Spleen (tissue), 11 donors: ENCODE data around the gene CITED4. TPM values are rescaled to one million over a fixed set of nuclear protein-coding genes. Genes with fewer than 3 reads are reported as not detected.

Source experiments
- DNase-seq: peaks from one replicate; pipeline ENCODE4 v3.0.0-alpha.2; 2020
- H3K27ac ChIP-seq, 8 donors: fragments of 200-600 bp; sonication (generic) in 7 of 8; 1 replicate in 4 of 8; 2 replicates in 4 of 8; pipeline versions ENCODE4 v1.5.0 to v1.8.0; 2016 to 2021; ENCODE audit warnings: inconsistent platforms in 4 of 8, mild to moderate bottlenecking in 4 of 8, moderate library complexity in 1 of 8
- H3K27me3 ChIP-seq, 7 donors: fragments of 200-600 bp; sonication (generic) in 6 of 7; replicated peaks in 1 of 7; 1 replicate in 4 of 7; 2 replicates in 3 of 7; pipeline versions ENCODE4 v1.5.0 to v1.8.0; 2016 to 2021; ENCODE audit warnings: inconsistent platforms in 3 of 7, mild to moderate bottlenecking in 1 of 7
- H3K36me3 ChIP-seq, 6 donors: fragments of 200-600 bp; sonication (generic) in 5 of 6; 1 replicate in 4 of 6; 2 replicates in 2 of 6; pipeline versions ENCODE4 v1.5.0 to v1.8.0; 2016 to 2021; ENCODE audit warnings: inconsistent platforms in 2 of 6
- H3K4me1 ChIP-seq, 6 donors: fragments of 200-600 bp; sonication (generic) in 5 of 6; 1 replicate in 3 of 6; 2 replicates in 3 of 6; pipeline versions ENCODE4 v1.5.0 to v1.8.0; 2016 to 2021; ENCODE audit warnings: inconsistent platforms in 3 of 6
- H3K4me3 ChIP-seq, 8 donors: fragments of 200-600 bp; sonication (generic) in 7 of 8; 1 replicate in 4 of 8; 2 replicates in 4 of 8; pipeline versions ENCODE4 v1.5.0 to v1.8.0; 2016 to 2021; ENCODE audit warnings: inconsistent platforms in 4 of 8, mild to moderate bottlenecking in 4 of 8, moderate library complexity in 2 of 8
- H3K9me3 ChIP-seq, 8 donors: fragments of 200-600 bp; sonication (generic) in 7 of 8; 1 replicate in 4 of 8; 2 replicates in 4 of 8; pipeline versions ENCODE4 v1.5.0 to v1.8.0; 2016 to 2021; ENCODE audit warnings: inconsistent platforms in 4 of 8
- CTCF ChIP-seq, 11 experiments: fragments of 200-600 bp in 7 of 11; fragments of 450-650 bp in 4 of 11; sonication (generic) in 4 of 11; IDR thresholded peaks in 8 of 11; conservative IDR thresholded peaks in 3 of 11; 1 replicate in 7 of 11; 2 replicates in 4 of 11; pipeline versions ENCODE4 v1.4.0 to v1.8.0; 2016 to 2021; ENCODE audit warnings: antibody characterized with exemption in 11 of 11, inconsistent platforms in 4 of 11, mild to moderate bottlenecking in 1 of 11
- POLR2A ChIP-seq, 3 donors: fragments of 450-650 bp; IDR thresholded peaks; one replicate each; pipeline ENCODE4 v1.5.1; 2017; ENCODE audit warnings: antibody characterized with exemption in 3 of 3, mild to moderate bottlenecking in 1 of 3
- POLR2AphosphoS5 ChIP-seq, 3 donors: sonication (generic); formaldehyde crosslinking; IDR thresholded peaks; one replicate each; pipeline ENCODE4 v1.5.1; 2017; ENCODE audit warnings: antibody characterized with exemption in 3 of 3
- WGBS, 5 donors: extraction: QIAGEN DNeasy Blood & Tissue Kit in 3 of 5; methylation state at CpG; one replicate each; pipeline versions ENCODE4 v1.1.5 to v1.1.7; 2013 to 2018; 5-methylcytosine and 5-hydroxymethylcytosine counted together
- intact Hi-C: fragments of 100-400 bp; cut with DNase I; formaldehyde crosslinking; loops from one replicate; pipeline ENCODE4 v1.15.0; 2023; ENCODE audit warnings: low total_unique reads
- polyA plus RNA-seq, 3 donors: library from polyadenylated mRNA; stranded (reverse); fragments of 200-250 nt; gene quantifications; one replicate each; pipeline ENCODE4 v1.2.1, GENCODE V29; 2013
- total RNA-seq, 7 donors: library from RNA; depleted of rRNA in 3 of 7; stranded (reverse); fragments of >200 nt in 3 of 7; fragmentation: NEBNext Ultra II Directional in 4 of 7; extraction: Animal tissue kit (Norgen Biotek cat#: 25700) in 4 of 7; gene quantifications; one replicate each; pipeline versions ENCODE4 v1.1.0 to v1.2.1, GENCODE V29; 2016 to 2021
- donor health status: healthy with polysubstance abuse.
- donor health status: DM: no; HTN: no; CAD: no; lungs with moderate emphysema.
- donor health status: DM: no; HTN: no; CAD: no.
- donor health status: Bipolar disorder and iron deficiency.
- donor health status: healthy.
- donor health status: DM: no; HTN: no; CAD: no.
- donor health status: DM: yes; HTN: yes; CAD: no.

Gene CITED4
- total and polyA plus RNA-seq, 10 donors: 10.0 to 98.8 (median 46.8) TPM

DNA sequence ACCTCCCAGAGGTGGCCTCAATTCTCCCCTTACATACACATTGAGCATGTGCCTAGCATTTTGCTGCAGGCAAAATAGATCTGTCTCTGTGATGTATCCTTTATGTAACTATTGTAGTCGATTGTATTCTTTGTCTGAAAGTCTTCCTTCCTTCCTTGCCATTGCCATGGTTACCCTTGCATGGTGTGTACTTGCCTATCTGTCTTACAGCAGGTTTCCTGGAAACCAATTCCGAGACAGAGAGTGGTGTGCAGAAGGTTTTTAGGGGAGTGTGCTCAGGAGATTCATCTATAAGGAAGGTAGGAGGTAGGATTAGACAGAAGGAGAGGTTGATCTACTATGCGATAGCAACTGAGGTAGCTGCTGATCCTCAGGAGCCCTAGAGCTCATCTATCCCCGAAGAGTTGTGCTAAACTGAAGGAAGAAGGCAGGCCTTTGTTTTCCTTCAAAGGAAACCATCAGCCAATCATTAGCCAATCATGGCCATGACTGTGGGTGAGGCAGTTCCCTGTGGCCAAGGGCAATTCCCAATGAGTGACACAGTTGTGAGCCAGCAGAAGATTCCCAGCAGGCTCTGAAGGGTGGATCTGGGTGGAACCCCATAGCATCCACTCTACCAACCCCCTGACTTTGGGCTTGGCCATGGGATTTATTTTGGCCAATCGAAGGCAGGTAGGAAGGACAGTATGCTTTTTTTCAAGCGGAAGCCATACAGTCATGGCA, 15.0 kb downstream of the CITED4 start:
- Histone ChIP-seq H3K4me3 (no peak overlapping the region), H3K4me1 (peaks cover 0 to 31% (median 17%) of the 10 kb centered on the region in 6 donors), H3K36me3 (no peaks in the 10 kb centered on the region), H3K9me3 (peaks cover 0 to 7% (median 2%) of the 10 kb centered on the region in 8 donors), H3K27ac (no peak overlapping the region), H3K27me3 (no peaks in the 10 kb centered on the region)
- WGBS, 5 donors: 76 to 84% (median 79%) methylated on average over 6 of the region's 6 CpGs
- TF ChIP-seq POLR2AphosphoS5 (IDR thresholded peaks at IDR 0.05) (no peak), CTCF (IDR thresholded peaks at IDR 0.05 in 8 of 11, conservative IDR thresholded peaks at IDR 0.05 in 3 of 11) (no peak), POLR2A (IDR thresholded peaks at IDR 0.05) (no peak)
- peak; percentile 1 for DNase-seq
- intact Hi-C loops: loop anchor here (5.0 kb wide), 2 partner anchors 75 to 105 kb away; no protein-coding TSS in a partner anchor

GRCh38 chr1:40845895-40846294, 16.3 kb downstream of the CITED4 start:
- TF ChIP-seq POLR2AphosphoS5 (IDR thresholded peaks at IDR 0.05) (no peak), CTCF (IDR thresholded peaks at IDR 0.05 in 8 of 11, conservative IDR thresholded peaks at IDR 0.05 in 3 of 11) (no peak), POLR2A (IDR thresholded peaks at IDR 0.05) (no peak)
- peaks cover 0 to 31% (median 17%) of the 10 kb centered on the region in 6 donors for H3K4me1 ChIP-seq
- intact Hi-C loops: loop anchor here (5.0 kb wide), 2 partner anchors 74 to 106 kb away; no protein-coding TSS in a partner anchor
- no peak overlapping the region for H3K27ac ChIP-seq
- no peak overlapping the region for H3K4me3 ChIP-seq
- H3K36me3 ChIP-seq: no peaks in the 10 kb centered on the region
- H3K27me3 ChIP-seq: no peaks in the 10 kb centered on the region
- WGBS, 5 donors: 94 to 100% (median 97%) methylated on average over 1 of the region's 1 CpG
- H3K9me3 ChIP-seq: peaks cover 0 to 7% (median 2%) of the 10 kb centered on the region in 8 donors
- DNase-seq: no peak

GRCh38 chr1:40844887-40845878, 17.0 kb downstream of the CITED4 start:
- intact Hi-C loops: loop anchor here (5.0 kb wide), 2 partner anchors 73 to 107 kb away; no protein-coding TSS in a partner anchor
- peak; percentile 13 for DNase-seq
- Histone ChIP-seq H3K36me3 (no peaks in the 10 kb centered on the region), H3K4me3 (peak overlapping the region in 1 of 8 donors; percentile 21), H3K27ac (no peak overlapping the region), H3K27me3 (no peaks in the 10 kb centered on the region), H3K9me3 (peaks cover 0 to 7% (median 2%) of the 10 kb centered on the region in 8 donors), H3K4me1 (peaks cover 0 to 30% (median 14%) of the 10 kb centered on the region in 6 donors)
- 39 to 46% (median 42%) methylated on average over 9 of the region's 9 CpGs for WGBS, 5 donors
- no peak for TF ChIP-seq POLR2A (IDR thresholded peaks at IDR 0.05)
- no peak for TF ChIP-seq POLR2AphosphoS5 (IDR thresholded peaks at IDR 0.05)
- TF ChIP-seq CTCF (IDR thresholded peaks at IDR 0.05 in 8 of 11, conservative IDR thresholded peaks at IDR 0.05 in 3 of 11): no peak
